ENCODE results near the gene OTUB1. TPM values are rescaled to one million over a fixed set of nuclear protein-coding genes. Genes with fewer than 3 reads are reported as not detected.

OTUB1 gene
- polyA plus RNA-seq, 4 donors: 67.1 to 112 (median 101) TPM

DNA sequence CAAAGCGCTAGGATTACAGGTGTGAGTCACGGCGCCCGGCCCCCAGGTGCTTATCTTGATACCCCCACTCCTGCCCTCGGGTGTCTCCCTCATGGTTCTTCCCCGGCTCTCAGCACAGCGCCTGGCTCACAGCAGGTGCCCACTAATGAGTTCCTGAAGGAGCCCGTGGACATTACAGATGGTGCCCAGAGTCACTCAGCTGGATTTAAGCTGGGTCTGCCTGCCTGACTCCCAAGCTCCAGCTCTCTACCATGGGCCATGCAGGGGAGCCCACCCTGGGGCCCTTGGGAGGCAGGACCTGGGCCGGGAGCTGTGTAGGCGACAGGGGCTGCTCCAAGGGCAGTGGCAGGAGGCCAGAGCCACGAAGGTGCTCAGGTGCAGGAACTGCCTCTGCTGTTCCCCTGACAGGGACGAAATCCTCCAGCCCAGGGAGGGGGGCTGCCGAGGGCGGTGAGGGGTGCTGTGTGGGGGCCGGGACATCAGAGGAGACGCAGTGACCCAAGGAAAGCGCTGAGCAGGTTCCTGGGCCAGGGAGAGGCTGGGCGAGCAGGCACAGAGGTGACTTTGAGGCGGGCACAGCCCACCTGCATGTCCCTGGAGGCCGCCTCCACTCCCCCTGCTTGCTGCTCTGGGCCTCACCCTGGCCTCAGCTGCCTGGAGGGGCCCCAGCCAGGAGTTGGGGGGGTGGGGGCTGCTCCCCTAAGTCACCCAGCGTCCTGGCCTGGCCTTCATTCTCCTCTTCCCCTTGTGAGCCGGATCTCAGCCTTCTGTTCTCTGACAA is 34.9 kb downstream of the OTUB1 start:
- no peak for DNase-seq (ENCODE audit: low read depth in 4 of 4, low spot score in 3 of 4)

GRCh38 chr11:64021757-64022093 is 35.5 kb downstream of the OTUB1 start:
- no peak for DNase-seq (ENCODE audit: low read depth in 4 of 4, low spot score in 3 of 4)

- DNase-seq (ENCODE audit: low read depth in 4 of 4, low spot score in 3 of 4): no peak
Measured at GRCh38 chr11:64022125-64022784, 36.0 kb downstream of the OTUB1 start.

DNA sequence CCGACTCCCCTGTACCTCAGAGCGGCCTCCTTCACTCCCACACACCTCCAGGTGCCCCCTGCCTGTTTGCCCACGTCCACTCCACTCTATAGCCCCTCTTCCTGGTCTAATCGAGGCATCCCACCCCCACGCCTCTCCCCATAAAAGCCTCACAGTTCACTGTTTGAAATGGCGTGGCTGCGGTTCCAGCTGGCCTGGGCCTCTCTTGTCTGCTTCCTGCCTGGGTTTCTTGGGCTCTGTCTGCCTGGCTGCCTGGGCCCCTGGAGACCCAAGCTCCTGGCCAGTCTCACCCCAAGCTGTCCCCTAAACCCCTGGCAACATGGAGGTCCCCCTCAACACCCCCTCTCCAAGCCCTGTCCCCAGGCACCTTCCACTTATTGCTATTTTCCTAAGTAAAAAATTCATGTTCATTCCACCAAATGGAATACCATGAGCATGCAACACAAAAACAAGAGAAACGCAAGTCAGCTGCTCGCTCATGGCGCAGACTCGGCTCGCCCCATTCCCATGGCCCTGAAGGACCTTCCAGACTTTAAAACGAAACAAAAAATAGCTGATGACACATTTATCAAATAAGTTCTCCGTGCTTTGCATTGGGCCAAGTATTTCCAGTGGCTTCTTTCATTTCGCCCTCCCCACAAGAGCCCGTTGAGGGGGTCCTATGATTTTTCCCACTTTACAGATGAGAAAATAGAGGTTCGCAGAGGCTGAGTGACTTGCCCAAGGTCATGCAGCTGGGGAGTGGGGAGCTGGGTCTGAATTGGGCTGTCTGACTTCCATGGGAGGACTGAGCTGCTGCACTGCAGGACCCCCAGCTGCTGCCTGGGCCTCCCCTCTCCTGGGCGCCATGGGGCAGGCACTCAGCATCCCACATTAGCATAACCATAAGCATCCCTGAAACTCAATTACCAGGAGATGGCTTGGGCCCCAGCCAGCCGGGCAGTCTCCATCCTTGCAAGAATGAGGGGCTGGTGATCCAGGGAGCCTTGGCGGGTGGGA is 37.8 kb downstream of the OTUB1 start:
- no peak for DNase-seq (ENCODE audit: low read depth in 4 of 4, low spot score in 3 of 4)

DNA sequence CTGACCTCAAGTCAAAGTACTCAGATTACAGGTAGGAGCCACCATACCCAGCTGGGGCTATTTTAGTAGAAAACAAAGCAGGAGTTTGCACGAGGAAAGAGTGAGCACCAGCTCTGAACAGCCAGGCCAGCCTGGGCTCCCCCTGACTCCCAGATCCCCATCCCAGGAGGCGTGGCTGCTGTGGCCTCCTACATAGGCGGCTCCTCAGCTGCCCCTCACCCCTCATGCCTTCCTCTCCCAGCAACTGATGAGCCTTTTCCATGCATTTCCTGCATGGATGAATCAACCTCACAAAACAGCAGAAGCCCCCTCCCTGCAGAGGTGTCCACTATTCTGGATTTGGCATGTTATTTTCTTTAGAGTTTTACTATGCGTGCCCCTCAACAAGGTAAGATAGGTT is 39.0 kb downstream of the OTUB1 start:
- no peak for DNase-seq (ENCODE audit: low read depth in 4 of 4, low spot score in 3 of 4)

- DNase-seq (ENCODE audit: low read depth in 4 of 4, low spot score in 3 of 4): no peak
Measured at GRCh38 chr11:64026575-64027205, 40.5 kb downstream of the OTUB1 start.

GRCh38 chr11:64027651-64028397 is 41.6 kb downstream of the OTUB1 start:
- DNase-seq (ENCODE audit: low read depth in 4 of 4, low spot score in 3 of 4): no peak

GRCh38 chr11:64028398-64029115 is 42.3 kb downstream of the OTUB1 start:
- DNase-seq (ENCODE audit: low read depth in 4 of 4, low spot score in 3 of 4): peak in 2 of 4 donors; percentile 53 to 63

DNA sequence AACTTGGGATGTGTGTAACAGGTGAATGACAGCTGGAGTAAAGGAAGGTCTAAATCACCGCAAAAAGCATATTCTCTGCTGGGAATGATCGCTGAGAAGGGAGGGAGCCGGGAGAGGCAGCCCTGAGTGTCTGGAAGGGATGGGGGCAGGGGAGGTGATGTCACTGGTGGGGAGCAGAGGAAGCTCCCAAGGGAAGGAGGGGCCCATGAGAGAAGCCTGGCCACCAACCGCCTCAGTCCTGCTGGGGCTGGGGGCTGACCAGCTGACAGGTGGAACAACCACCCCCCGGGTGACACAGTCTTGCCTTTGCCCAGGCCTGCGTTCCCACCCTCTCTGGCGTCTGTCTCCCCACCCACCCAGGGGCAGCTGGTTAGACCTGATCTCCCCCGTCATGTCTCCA is 43.5 kb downstream of the OTUB1 start:
- no peak for DNase-seq (ENCODE audit: low read depth in 4 of 4, low spot score in 3 of 4)

- DNase-seq (ENCODE audit: low read depth in 4 of 4, low spot score in 3 of 4): no peak
Measured at GRCh38 chr11:64031001-64031400, 44.8 kb downstream of the OTUB1 start.

DNA sequence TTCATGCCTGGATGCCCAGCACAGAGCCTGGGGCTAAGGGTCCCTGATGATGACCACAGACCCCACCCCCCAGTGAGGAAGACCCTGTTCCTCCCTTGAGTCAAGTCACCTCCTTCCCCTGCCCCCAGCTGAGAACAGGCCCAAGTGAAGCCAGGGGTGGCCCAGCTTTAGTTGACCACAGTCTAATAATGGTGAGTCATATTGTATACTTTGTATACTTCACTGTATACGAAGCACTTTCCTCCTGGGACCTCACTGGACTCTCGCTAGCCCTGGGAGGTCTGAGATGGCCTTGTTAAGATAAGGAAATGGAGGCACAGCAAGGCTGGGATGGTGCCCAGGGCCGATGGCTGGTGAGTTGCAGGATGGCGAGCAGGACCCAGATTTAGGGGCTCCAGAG is 45.8 kb downstream of the OTUB1 start:
- DNase-seq (ENCODE audit: low read depth in 4 of 4, low spot score in 3 of 4): no peak

DNA sequence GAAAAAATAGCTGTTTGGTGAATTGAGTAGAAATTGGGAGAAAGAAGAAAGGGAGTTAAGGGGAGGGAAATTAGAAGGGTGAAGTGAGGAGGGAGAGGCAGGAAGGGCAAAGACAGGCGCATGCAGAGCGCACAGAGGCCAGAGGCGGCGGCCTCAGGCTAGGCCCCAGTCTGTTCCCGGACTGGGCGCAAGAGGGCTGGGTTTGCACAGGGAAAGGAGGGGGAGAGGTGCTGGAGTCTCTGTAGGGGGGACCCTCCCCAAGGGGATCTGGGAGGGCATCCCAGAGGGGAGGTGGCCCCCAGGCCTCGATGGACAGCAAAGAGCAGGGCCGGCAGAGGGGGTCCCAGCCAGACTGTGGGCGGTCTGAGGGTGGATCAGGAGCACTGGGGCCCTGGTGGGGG is 48.2 kb downstream of the OTUB1 start:
- no peak for DNase-seq (ENCODE audit: low read depth in 4 of 4, low spot score in 3 of 4)

DNA sequence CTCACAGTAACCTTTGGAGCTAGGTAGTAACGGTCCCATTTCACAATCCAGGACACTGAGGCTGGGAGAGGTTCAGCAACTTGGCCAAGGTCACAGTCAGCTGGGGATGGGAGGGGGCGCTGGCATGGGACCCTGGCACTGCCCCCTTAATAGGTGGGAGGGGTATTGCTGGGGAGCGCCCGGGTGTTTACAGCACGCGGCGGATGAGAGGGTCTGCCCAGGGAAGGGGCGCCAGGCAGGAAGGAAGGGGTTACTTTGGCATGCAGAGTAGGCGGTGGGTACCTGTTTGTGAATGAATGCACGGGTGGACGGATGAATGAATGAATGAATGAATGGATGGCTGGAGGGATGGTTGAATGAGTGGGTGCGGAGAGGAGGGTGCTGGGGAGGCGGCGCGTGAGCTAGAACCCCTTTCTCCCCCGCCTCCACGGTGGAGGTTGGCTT is 48.9 kb downstream of the OTUB1 start:
- DNase-seq (ENCODE audit: low read depth in 4 of 4, low spot score in 3 of 4): no peak

GRCh38 chr11:64035576-64035975 is 49.3 kb downstream of the OTUB1 start, which contains the start of gene FLRT1:
FLRT1 (plus strand) TSS chr11:64035931; CDS start chr11:64116268, 80,337 bp downstream.
- no peak for DNase-seq (ENCODE audit: low read depth in 4 of 4, low spot score in 3 of 4)

GRCh38 chr11:64036087-64037026 is 50.1 kb downstream of the OTUB1 start:
- no peak for DNase-seq (ENCODE audit: low read depth in 4 of 4, low spot score in 3 of 4)

DNA sequence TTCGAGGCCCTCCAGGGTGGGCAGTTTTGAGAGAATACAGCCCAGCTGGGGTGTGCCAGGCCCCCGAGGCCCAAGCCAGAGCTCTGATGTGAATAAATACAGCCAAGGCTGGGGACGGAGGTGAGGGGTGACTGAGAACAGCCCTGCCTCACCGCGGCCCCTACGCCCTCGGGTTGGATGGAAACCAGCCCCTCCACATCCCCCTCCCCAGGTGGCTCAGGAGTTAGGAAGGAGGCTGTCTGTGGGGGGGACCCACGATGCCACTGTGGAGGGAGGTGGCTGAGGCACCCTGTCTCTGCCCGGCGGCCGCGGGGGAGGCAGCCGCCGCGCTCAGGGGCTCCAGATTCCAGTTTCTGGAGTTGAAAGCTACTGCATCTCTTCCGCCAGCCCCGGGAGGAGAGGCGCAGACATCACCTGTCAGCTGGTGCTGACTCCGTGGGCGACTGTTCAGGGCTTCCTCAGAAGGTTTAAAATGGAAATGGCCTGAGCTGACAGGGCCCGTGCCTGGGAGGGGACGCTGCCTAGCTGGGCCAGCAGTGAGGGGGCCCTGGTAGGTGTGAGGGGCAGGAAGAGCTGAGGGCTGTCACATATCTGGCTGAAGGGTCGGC is 50.9 kb downstream of the OTUB1 start:
- DNase-seq (ENCODE audit: low read depth in 4 of 4, low spot score in 3 of 4): no peak

DNA sequence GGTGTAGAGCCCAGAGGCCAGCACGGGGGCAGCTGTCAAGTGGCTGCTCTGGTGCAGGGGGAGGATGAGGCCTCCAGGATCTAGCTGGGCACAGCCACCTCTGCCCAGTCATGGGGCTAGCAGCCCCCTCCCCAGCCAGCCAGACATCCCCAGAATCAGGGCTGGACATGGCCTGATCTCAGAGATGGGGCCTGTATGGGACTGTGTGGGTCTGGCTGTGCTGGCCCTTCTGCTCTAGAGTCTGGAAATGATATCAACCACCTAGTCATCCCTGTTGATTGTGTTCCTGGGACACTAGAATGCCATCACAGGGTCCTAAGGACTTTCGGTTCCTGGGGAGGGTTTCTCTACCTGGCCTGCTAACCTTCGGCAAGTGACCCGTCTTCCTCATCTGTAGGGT is 52.3 kb downstream of the OTUB1 start:
- no peak for DNase-seq (ENCODE audit: low read depth in 4 of 4, low spot score in 3 of 4)

Measured in left renal pelvis (tissue), 4 donors.